IMR-90 (cell line): ENCODE measurements around the gene RAD51B. TPM values are rescaled to one million over a fixed set of nuclear protein-coding genes. Genes with fewer than 3 reads are reported as not detected.

Experiments used
- ATAC-seq: fragments of 200-7000 bp; cut with Tn5 transposase; 2 replicates; pipeline ENCODE4 v1.9.1; 2020; ENCODE audit warnings: low read depth, mild to moderate bottlenecking, moderate library complexity
- BruUV-seq: library from RNA; stranded (reverse); fragments of 400-500 nt; replicated peaks from 2 replicates; lab custom pipeline; 2021; lab: Mats Ljungman, UMichigan
- CTCF ChIA-PET: fragments of 300-600 bp; formaldehyde crosslinking; extraction: SDS; loops from one replicate; lab custom pipeline; 2021; ENCODE audit warnings: antibody characterized with exemption; lab: Yijun Ruan, JAX
- POLR2A ChIA-PET: fragments of 300-600 bp; sonication (Branson Sonifier 250); formaldehyde crosslinking; loops from one replicate; lab custom pipeline; 2022; ENCODE audit warnings: antibody characterized with exemption; ENCODE audit not compliant: unreplicated experiment; lab: Charles Lee
- DNase-seq: peaks from one replicate; pipeline ENCODE4 v3.0.0; 2013
- H2AFZ ChIP-seq: replicated peaks from 2 replicates; pipeline ENCODE3; 2013; ENCODE audit warnings: low read length, mild to moderate bottlenecking; ENCODE audit not compliant: poor library complexity
- H2AK5ac ChIP-seq: 2 replicates; pipeline ENCODE4 v1.6.1; 2013; ENCODE audit warnings: low read depth, low read length, inconsistent platforms
- H2AK9ac ChIP-seq: replicated peaks from 2 replicates; pipeline ENCODE3; 2013; ENCODE audit warnings: mild to moderate bottlenecking, low read depth, low read length, moderate library complexity; ENCODE audit not compliant: poor library complexity
- H2BK120ac ChIP-seq: 2 replicates; pipeline ENCODE4 v1.6.1; 2013; ENCODE audit warnings: low read depth, low read length, inconsistent platforms
- H2BK15ac ChIP-seq: 3 replicates; pipeline ENCODE4 v1.6.1; 2013; ENCODE audit warnings: low read depth, low read length, inconsistent platforms
- H2BK20ac ChIP-seq: 2 replicates; pipeline ENCODE4 v1.6.1; 2013; ENCODE audit warnings: low read depth, mild to moderate bottlenecking, inconsistent platforms, low read length, moderate library complexity
- H2BK5ac ChIP-seq: 2 replicates; pipeline ENCODE4 v1.6.1; 2013; ENCODE audit warnings: mild to moderate bottlenecking, low read depth, low read length, inconsistent platforms; ENCODE audit not compliant: poor library complexity, severe bottlenecking
- H3K14ac ChIP-seq: replicated peaks from 2 replicates; pipeline ENCODE4 v1.6.1; 2013; ENCODE audit warnings: low read depth, low read length, inconsistent platforms
- H3K18ac ChIP-seq: 2 replicates; pipeline ENCODE4 v1.6.1; 2013; ENCODE audit warnings: low read depth, low read length, control low read depth
- H3K23ac ChIP-seq: 2 replicates; pipeline ENCODE4 v1.6.1; 2013; ENCODE audit warnings: low read depth, low read length, inconsistent platforms
- H3K27ac ChIP-seq: 2 replicates; pipeline ENCODE4 v1.5.1; 2013; ENCODE audit warnings: mild to moderate bottlenecking, control low read depth, low read length; ENCODE audit not compliant: insufficient read depth
- H3K27me3 ChIP-seq: 2 replicates; pipeline ENCODE4 v1.6.1; 2013; ENCODE audit warnings: low read length; ENCODE audit not compliant: control insufficient read depth, insufficient read depth
- H3K36me3 ChIP-seq: 2 replicates; pipeline ENCODE4 v1.6.1; 2013; ENCODE audit warnings: low read length, mixed read lengths; ENCODE audit not compliant: control insufficient read depth, insufficient read depth
- H3K4ac ChIP-seq: 2 replicates; pipeline ENCODE4 v1.6.1; 2013; ENCODE audit warnings: low read depth, low read length, inconsistent platforms
- H3K4me1 ChIP-seq: 2 replicates; pipeline ENCODE4 v1.6.1; 2013; ENCODE audit warnings: low read length, mixed read lengths; ENCODE audit not compliant: control insufficient read depth, insufficient read depth
- H3K4me2 ChIP-seq: 2 replicates; pipeline ENCODE4 v1.6.1; 2013; ENCODE audit warnings: low read depth, mild to moderate bottlenecking, control low read depth, low read length, moderate library complexity
- H3K4me3 ChIP-seq: 2 replicates; pipeline ENCODE4 v1.5.1; 2013; ENCODE audit warnings: low read depth, mild to moderate bottlenecking, control low read depth, low read length, moderate library complexity; ENCODE audit not compliant: insufficient read depth
- H3K56ac ChIP-seq: 2 replicates; pipeline ENCODE4 v1.6.1; 2013; ENCODE audit warnings: low read length, inconsistent platforms; ENCODE audit not compliant: insufficient read depth; ENCODE audit errors: extremely low read depth
- H3K79me1 ChIP-seq, 2 experiments: 2 replicates each; pipeline ENCODE4 v1.6.1; 2013; ENCODE audit warnings: low read length in 2 of 2, inconsistent platforms in 1 of 2, low read depth in 1 of 2
- H3K9ac ChIP-seq: 2 replicates; pipeline ENCODE4 v1.6.1; 2013; ENCODE audit warnings: low read depth, low read length, control low read depth
- H3K9me1 ChIP-seq: 2 replicates; pipeline ENCODE4 v1.6.1; 2013; ENCODE audit warnings: low read length, inconsistent platforms; ENCODE audit not compliant: insufficient read depth
- H3K9me3 ChIP-seq: 2 replicates; pipeline ENCODE4 v1.6.1; 2013; ENCODE audit warnings: low read length; ENCODE audit not compliant: control insufficient read depth, insufficient read depth
- H4K20me1 ChIP-seq: 2 replicates; pipeline ENCODE4 v1.6.1; 2013; ENCODE audit warnings: low read length, inconsistent platforms; ENCODE audit not compliant: insufficient read depth
- H4K5ac ChIP-seq: 2 replicates; pipeline ENCODE4 v1.6.1; 2013; ENCODE audit warnings: mild to moderate bottlenecking, low read depth, low read length, control low read depth
- H4K8ac ChIP-seq, 2 experiments: 2 replicates each; pipeline ENCODE4 v1.6.1; 2013; ENCODE audit warnings: low read depth in 2 of 2, low read length in 2 of 2, control low read depth in 1 of 2, inconsistent platforms in 1 of 2
- H4K91ac ChIP-seq: 2 replicates; pipeline ENCODE4 v1.6.1; 2013; ENCODE audit warnings: low read depth, low read length, inconsistent platforms; ENCODE audit not compliant: insufficient read depth
- WGBS, 2 experiments: methylation state at CpG; one replicate each; pipeline versions ENCODE4 v1.1.5 to v1.1.7; 2013; ENCODE audit warnings: missing lambda C conversion rate in 2 of 2; ENCODE audit not compliant: insufficient read length in 1 of 2; ENCODE audit errors: extremely low coverage in 2 of 2; 5-methylcytosine and 5-hydroxymethylcytosine counted together
- dilution Hi-C: fragments of 300-500 bp; cut with HindIII; formaldehyde crosslinking; loops from one replicate; pipeline ENCODE4 v1.14.3; 2018; ENCODE audit warnings: low sequenced_read_pairs; ENCODE audit not compliant: unreplicated experiment
- in situ Hi-C: fragments of 300-500 bp; cut with MboI; formaldehyde crosslinking; loops from 3 replicates; pipeline ENCODE4 v1.14.3; 2019; ENCODE audit warnings: low sequenced_read_pairs, inconsistent platforms, mixed read lengths
- intact Hi-C: fragments of 100-400 bp; cut with micrococcal nuclease; formaldehyde crosslinking; loops from 2 replicates; pipeline ENCODE4 v1.10.0; 2022
- polyA plus RNA-seq, 3 experiments: library from polyadenylated mRNA; depleted of rRNA; stranded (reverse); fragments of >200 nt; gene quantifications; 2 replicates each; pipeline ENCODE4 v1.2.3, GENCODE V29; 2012; ENCODE audit warnings: low replicate concordance in 1 of 3
- total RNA-seq: library from RNA; depleted of rRNA; stranded (reverse); fragments of >200 nt; gene quantifications from 2 replicates; pipeline ENCODE4 v1.2.3, GENCODE V29; 2012
- TF ChIP-seq, protein P1 (sequence below): conservative IDR thresholded peaks from 2 replicates; pipeline ENCODE4 v1.5.1; 2012; ENCODE audit warnings: mild to moderate bottlenecking, low read depth, low read length, improper control_type of control experiment

RAD51B gene
- total and polyA plus RNA-seq, 2 of the 4 experiments (the other 2 are of a cell fraction): 5.1 to 18.8 TPM

DNA sequence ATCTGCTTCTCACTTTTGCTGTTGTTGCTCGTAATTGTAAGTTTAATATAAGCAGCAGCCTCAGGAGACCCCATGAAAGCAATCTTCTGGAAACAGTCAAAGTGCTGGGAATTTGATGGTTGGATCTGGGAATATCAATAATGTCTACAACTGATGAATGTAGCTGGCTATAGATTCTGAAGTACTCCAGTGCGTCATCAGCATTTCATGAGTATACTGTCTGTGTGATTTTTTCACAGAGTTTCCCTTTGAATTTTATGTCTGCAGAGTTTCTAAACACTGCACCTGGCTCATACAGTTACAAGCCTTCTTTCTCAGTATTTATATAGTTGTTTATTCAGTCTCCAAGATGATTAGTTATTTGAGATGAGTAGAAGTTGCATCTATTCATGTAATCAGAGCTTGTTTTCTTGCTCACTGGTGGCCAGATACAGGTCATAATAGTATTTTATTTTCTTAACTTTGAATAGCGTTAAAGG is 222.3 kb downstream of the RAD51B start:
- no peak overlapping the region for H3K4me3 ChIP-seq
- H2BK120ac ChIP-seq: no peak overlapping the region
- H2BK5ac ChIP-seq: no peak overlapping the region
- no peaks in the 10 kb centered on the region for H3K36me3 ChIP-seq
- no peaks in the 10 kb centered on the region for H3K27me3 ChIP-seq
- intact Hi-C loops (no loop called here), dilution Hi-C loops (no loop called here), in situ Hi-C loops (no loop called here)
- no peak overlapping the region for H2AK9ac ChIP-seq
- H3K4me1 ChIP-seq: no peaks in the 10 kb centered on the region
- H3K18ac ChIP-seq: no peak overlapping the region
- BruUV-seq: no TSS peak
- WGBS, 2 experiments: no CpG with 5 or more reads among the region's 3 CpGs
- no peak overlapping the region for H3K4ac ChIP-seq
- H4K8ac ChIP-seq: no peak overlapping the region
- CTCF ChIA-PET: interaction anchor here (0.6 kb wide), 1 partner anchor 83 kb away, joined by 3 read pairs; no protein-coding TSS in a partner anchor
- no peak overlapping the region for H2AK5ac ChIP-seq
- no peak overlapping the region for H2BK20ac ChIP-seq
- no peak overlapping the region for H2AFZ ChIP-seq
- no peak overlapping the region for H3K56ac ChIP-seq
- ATAC-seq: no peak
- H3K9ac ChIP-seq: no peak overlapping the region
- H4K91ac ChIP-seq: no peak overlapping the region
- H3K27ac ChIP-seq: no peak overlapping the region
- no peaks in the 10 kb centered on the region for H4K20me1 ChIP-seq
- H3K9me3 ChIP-seq: no peaks in the 10 kb centered on the region
- TF ChIP-seq, protein P1, sequence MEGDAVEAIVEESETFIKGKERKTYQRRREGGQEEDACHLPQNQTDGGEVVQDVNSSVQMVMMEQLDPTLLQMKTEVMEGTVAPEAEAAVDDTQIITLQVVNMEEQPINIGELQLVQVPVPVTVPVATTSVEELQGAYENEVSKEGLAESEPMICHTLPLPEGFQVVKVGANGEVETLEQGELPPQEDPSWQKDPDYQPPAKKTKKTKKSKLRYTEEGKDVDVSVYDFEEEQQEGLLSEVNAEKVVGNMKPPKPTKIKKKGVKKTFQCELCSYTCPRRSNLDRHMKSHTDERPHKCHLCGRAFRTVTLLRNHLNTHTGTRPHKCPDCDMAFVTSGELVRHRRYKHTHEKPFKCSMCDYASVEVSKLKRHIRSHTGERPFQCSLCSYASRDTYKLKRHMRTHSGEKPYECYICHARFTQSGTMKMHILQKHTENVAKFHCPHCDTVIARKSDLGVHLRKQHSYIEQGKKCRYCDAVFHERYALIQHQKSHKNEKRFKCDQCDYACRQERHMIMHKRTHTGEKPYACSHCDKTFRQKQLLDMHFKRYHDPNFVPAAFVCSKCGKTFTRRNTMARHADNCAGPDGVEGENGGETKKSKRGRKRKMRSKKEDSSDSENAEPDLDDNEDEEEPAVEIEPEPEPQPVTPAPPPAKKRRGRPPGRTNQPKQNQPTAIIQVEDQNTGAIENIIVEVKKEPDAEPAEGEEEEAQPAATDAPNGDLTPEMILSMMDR: no peak
- no peaks in the 10 kb centered on the region for H3K79me1 ChIP-seq
- no peak overlapping the region for H3K4me2 ChIP-seq
- H4K5ac ChIP-seq: no peak overlapping the region
- no peak overlapping the region for H3K23ac ChIP-seq
- no peaks in the 10 kb centered on the region for H3K9me1 ChIP-seq
- H3K14ac ChIP-seq: no peak overlapping the region
- POLR2A ChIA-PET: no interaction called here
- no peak overlapping the region for H2BK15ac ChIP-seq
- no peak for DNase-seq
